Measurements from ENCODE around the gene RPL26. TPM values are rescaled to one million over a fixed set of nuclear protein-coding genes. Genes with fewer than 3 reads are reported as not detected.
"Not testable (repeated sequence)": the region's sequence is repeated elsewhere in the genome, so short reads cannot be mapped to it uniquely, and the experiment has no call there.

The RPL26 gene
- total RNA-seq, 2 donors from 2014 or later = 1,739 to 2,129 TPM

DNA sequence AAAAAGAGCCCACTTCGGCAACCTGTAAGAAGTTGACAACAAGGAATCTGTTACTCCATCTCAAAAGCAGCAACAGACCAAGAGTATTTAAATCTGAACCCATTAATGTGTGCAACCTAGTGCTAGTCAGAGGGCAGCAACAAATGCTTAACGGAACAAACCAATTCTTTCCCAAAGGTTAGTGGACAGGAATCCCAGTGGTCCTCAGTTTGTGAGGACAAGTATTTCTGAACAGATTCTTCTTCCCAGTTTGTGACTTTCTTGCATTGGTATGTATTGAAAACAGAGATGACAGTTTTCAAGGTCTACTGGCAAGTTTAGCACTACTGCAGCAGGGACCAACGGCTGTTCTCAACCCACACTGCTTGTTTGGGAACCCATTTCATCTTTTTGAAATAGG, 2.9 kb downstream of the RPL26 start:
- Mint-ChIP-seq H3K27ac (no peak overlapping the region), H3K9me3 (peaks cover 2% of the 10 kb centered on the region), H3K36me3 (ENCODE audit: low read depth) (peaks cover 64% of the 10 kb centered on the region), H3K4me3 (peak overlapping the region; percentile 100), H3K4me1 (peaks cover 31% of the 10 kb centered on the region), H3K27me3 (ENCODE audit: insufficient read depth) (no peaks in the 10 kb centered on the region)
- peaks cover 56% of the 10 kb centered on the region for H3K36me3 ChIP-seq (ENCODE audit: control insufficient read depth, insufficient read depth, low read length)
- H3K9ac ChIP-seq (ENCODE audit: extremely low read depth, low read length, poor library complexity, severe bottlenecking) = no peak overlapping the region
- no peak overlapping the region for H3K27ac ChIP-seq (ENCODE audit: low read depth, low read length)
- DNase-seq = no peak
- TF ChIP-seq, protein P1, sequence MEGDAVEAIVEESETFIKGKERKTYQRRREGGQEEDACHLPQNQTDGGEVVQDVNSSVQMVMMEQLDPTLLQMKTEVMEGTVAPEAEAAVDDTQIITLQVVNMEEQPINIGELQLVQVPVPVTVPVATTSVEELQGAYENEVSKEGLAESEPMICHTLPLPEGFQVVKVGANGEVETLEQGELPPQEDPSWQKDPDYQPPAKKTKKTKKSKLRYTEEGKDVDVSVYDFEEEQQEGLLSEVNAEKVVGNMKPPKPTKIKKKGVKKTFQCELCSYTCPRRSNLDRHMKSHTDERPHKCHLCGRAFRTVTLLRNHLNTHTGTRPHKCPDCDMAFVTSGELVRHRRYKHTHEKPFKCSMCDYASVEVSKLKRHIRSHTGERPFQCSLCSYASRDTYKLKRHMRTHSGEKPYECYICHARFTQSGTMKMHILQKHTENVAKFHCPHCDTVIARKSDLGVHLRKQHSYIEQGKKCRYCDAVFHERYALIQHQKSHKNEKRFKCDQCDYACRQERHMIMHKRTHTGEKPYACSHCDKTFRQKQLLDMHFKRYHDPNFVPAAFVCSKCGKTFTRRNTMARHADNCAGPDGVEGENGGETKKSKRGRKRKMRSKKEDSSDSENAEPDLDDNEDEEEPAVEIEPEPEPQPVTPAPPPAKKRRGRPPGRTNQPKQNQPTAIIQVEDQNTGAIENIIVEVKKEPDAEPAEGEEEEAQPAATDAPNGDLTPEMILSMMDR (conservative IDR thresholded peaks at IDR 0.05) = no peak
- H3K4me1 ChIP-seq (ENCODE audit: control insufficient read depth, insufficient read depth, low read length) = peaks cover 13% of the 10 kb centered on the region
- no peaks in the 10 kb centered on the region for H3K27me3 ChIP-seq (ENCODE audit: control insufficient read depth, insufficient read depth, low read length, poor library complexity, severe bottlenecking)
- peak overlapping the region; percentile 98 for H3K4me3 ChIP-seq (ENCODE audit: low read length)
- no peaks in the 10 kb centered on the region for H3K9me3 ChIP-seq (ENCODE audit: control insufficient read depth, low read length)
- WGBS, 2 experiments (ENCODE audit: insufficient coverage in 1 of 2, insufficient read length in 1 of 2) = 94 to 100% methylated on average over 2 to 3 of the region's 3 CpGs

DNA sequence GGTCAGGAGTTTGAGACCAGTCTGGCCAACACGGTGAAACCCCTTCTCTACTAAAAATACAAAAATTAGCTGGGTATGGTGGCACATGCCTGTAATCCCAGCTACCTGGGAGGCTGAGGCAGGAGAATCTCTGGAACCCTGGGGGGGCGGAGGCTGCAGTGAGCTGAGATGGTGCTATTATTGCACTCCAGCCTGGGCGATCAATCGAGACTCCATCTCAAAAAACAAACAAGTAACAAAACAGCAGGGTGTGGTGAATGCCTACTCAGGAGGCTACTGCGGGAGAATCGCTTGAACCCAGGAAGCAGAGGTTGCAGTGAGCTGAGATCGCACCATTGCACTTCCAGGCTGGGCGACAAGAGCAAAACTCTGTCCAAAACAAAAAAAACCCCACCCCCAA, 4.9 kb downstream of the RPL26 start:
- DNase-seq; H3K27me3 ChIP-seq (ENCODE audit: control insufficient read depth, insufficient read depth, low read length, poor library complexity, severe bottlenecking); H3K9me3 Mint-ChIP-seq; H3K4me3 ChIP-seq (ENCODE audit: low read length); H3K9me3 ChIP-seq (ENCODE audit: control insufficient read depth, low read length); H3K27me3 Mint-ChIP-seq (ENCODE audit: insufficient read depth); H3K27ac ChIP-seq (ENCODE audit: low read depth, low read length); H3K4me3 Mint-ChIP-seq; H3K9ac ChIP-seq (ENCODE audit: extremely low read depth, low read length, poor library complexity, severe bottlenecking); H3K4me1 ChIP-seq (ENCODE audit: control insufficient read depth, insufficient read depth, low read length): not testable (repeated sequence)
- Mint-ChIP-seq H3K4me1 (peaks cover 24% of the 10 kb centered on the region), H3K27ac (peak overlapping the region; percentile 78), H3K36me3 (ENCODE audit: low read depth) (peaks cover 73% of the 10 kb centered on the region)
- peaks cover 56% of the 10 kb centered on the region for H3K36me3 ChIP-seq (ENCODE audit: control insufficient read depth, insufficient read depth, low read length)
- 95 to 96% methylated on average over 3 to 8 of the region's 8 CpGs for WGBS, 2 experiments (ENCODE audit: insufficient coverage in 1 of 2, insufficient read length in 1 of 2)

DNA sequence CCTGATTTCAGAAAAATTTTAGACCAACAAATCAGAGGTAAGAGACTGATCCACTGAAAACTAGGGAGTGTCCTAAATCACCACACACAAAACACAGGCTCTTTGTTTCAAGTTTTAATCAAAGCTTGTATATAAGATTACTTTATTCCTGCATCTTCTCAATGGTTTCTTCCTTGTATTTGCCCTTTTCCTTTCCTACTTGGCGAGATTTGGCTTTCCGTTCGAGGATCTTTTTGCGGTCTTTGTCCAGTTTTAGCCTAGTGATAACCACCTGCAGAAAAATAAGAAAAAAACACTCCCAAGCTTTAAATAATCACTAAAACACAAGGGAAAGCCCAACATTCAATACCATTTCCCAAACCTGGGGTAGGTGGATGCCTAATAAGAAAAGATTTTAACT, 5.6 kb downstream of the RPL26 start:
- no peak overlapping the region for H3K4me3 ChIP-seq (ENCODE audit: low read length)
- Mint-ChIP-seq H3K9me3 (peaks cover 4% of the 10 kb centered on the region), H3K36me3 (ENCODE audit: low read depth) (peaks cover 73% of the 10 kb centered on the region), H3K27me3 (ENCODE audit: insufficient read depth) (no peaks in the 10 kb centered on the region), H3K4me3 (peak overlapping the region; percentile 82), H3K27ac (peak overlapping the region; percentile 53), H3K4me1 (peaks cover 24% of the 10 kb centered on the region)
- no peaks in the 10 kb centered on the region for H3K9me3 ChIP-seq (ENCODE audit: control insufficient read depth, low read length)
- H3K27me3 ChIP-seq (ENCODE audit: control insufficient read depth, insufficient read depth, low read length, poor library complexity, severe bottlenecking) = no peaks in the 10 kb centered on the region
- DNase-seq = no peak
- no peak overlapping the region for H3K9ac ChIP-seq (ENCODE audit: extremely low read depth, low read length, poor library complexity, severe bottlenecking)
- H3K4me1 ChIP-seq (ENCODE audit: control insufficient read depth, insufficient read depth, low read length) = peaks cover 10% of the 10 kb centered on the region
- peaks cover 56% of the 10 kb centered on the region for H3K36me3 ChIP-seq (ENCODE audit: control insufficient read depth, insufficient read depth, low read length)
- 94 to 98% methylated on average over 4 of the region's 4 CpGs for WGBS, 2 experiments (ENCODE audit: insufficient coverage in 1 of 2, insufficient read length in 1 of 2)
- TF ChIP-seq, protein P1 (conservative IDR thresholded peaks at IDR 0.05) = no peak
- no peak overlapping the region for H3K27ac ChIP-seq (ENCODE audit: low read depth, low read length)

Measured in endodermal cell (in vitro differentiated cells).